ENCODE measurements around the gene IRF2.

DNA sequence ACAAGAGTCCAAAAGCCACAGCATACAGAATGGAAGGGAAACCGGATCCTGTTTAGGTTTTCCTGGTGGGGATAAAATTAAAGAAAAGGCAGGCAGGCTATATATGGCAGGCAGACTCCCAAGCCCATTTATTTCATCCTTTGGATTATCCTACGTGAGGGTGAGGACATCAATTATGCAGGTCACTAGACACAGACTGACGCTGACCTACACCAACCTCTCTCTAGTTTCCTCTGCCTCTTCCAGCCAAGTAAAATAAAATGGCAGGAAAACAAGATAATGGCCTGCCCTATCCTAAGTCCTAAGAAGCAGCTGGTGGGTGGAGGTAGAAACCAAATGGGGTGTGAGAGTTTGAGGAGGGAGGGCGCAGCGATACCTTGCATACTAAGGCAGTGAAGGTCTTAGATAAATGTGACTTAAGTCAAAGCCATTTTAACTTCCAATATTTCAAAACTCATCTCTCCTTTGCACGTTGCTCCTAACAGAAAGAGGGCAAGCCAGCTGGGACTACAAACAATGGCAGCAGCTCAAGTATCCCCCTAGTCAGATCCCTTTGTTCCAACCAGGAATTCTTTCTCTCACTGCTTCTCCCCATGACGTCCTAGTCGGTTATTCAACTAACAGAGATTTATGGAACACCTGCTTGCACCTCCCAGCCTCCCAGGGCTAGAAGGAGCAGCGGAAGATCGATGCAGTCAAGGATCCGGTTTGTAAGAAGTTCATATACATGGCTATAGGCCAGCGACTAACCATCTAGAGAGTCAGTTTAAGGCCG, 72.8 kb downstream of the IRF2 start:
- TF ChIP-seq, protein P1, sequence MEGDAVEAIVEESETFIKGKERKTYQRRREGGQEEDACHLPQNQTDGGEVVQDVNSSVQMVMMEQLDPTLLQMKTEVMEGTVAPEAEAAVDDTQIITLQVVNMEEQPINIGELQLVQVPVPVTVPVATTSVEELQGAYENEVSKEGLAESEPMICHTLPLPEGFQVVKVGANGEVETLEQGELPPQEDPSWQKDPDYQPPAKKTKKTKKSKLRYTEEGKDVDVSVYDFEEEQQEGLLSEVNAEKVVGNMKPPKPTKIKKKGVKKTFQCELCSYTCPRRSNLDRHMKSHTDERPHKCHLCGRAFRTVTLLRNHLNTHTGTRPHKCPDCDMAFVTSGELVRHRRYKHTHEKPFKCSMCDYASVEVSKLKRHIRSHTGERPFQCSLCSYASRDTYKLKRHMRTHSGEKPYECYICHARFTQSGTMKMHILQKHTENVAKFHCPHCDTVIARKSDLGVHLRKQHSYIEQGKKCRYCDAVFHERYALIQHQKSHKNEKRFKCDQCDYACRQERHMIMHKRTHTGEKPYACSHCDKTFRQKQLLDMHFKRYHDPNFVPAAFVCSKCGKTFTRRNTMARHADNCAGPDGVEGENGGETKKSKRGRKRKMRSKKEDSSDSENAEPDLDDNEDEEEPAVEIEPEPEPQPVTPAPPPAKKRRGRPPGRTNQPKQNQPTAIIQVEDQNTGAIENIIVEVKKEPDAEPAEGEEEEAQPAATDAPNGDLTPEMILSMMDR (IDR thresholded peaks at IDR 0.05; ENCODE audit: low read depth, low read length): no peak
- TF ChIP-seq MAX (IDR thresholded peaks at IDR 0.05; ENCODE audit: low read depth, low read length) (no peak), POLR2A (IDR thresholded peaks at IDR 0.05; ENCODE audit: extremely low read depth, insufficient read length) (no peak), MYC (IDR thresholded peaks at IDR 0.05; ENCODE audit: low read depth, low read length) (no peak)
